HEK293 (cell line): ENCODE results near the gene HBG2.

Experiments
- CTCF ChIA-PET: fragments of 350-600 bp; formaldehyde crosslinking; extraction: SDS; loops from one replicate; lab custom pipeline; 2021; ENCODE audit warnings: antibody characterized with exemption; lab: Yijun Ruan, JAX
- POLR2A ChIA-PET: fragments of 300-600 bp; formaldehyde crosslinking; extraction: SDS; loops from one replicate; lab custom pipeline; 2020; ENCODE audit warnings: antibody characterized with exemption, inconsistent platforms; lab: Yijun Ruan, JAX
- H3K27ac ChIP-seq: fragments of 200-500 bp; sonication (Bioruptor generic); 2 replicates; pipeline ENCODE4 v1.5.1; 2014; ENCODE audit warnings: low read depth, low read length, control low read depth, inconsistent platforms; ENCODE audit errors: extremely low read depth
- H3K36me3 ChIP-seq, 2 experiments: fragments of 200-500 bp in 1 of 2; sonication (Bioruptor generic) in 1 of 2; 1 replicate in 1 of 2; 2 replicates in 1 of 2; pipeline ENCODE4 v1.5.1; 2014 to 2017; ENCODE audit warnings: inconsistent platforms in 2 of 2, low read length in 2 of 2; ENCODE audit not compliant: control insufficient read depth in 2 of 2, insufficient read depth in 1 of 2
- H3K4me1 ChIP-seq: fragments of 200-500 bp; sonication (Bioruptor generic); 2 replicates; pipeline ENCODE4 v1.5.1; 2014; ENCODE audit warnings: mild to moderate bottlenecking, low read length, inconsistent platforms; ENCODE audit not compliant: control insufficient read depth, insufficient read depth
- H3K4me3 ChIP-seq: 2 replicates; pipeline ENCODE4 v1.5.1; 2011; ENCODE audit warnings: low read depth, mild to moderate bottlenecking, control low read depth, low read length, moderate library complexity
- H3K9me3 ChIP-seq: fragments of 200-500 bp; sonication (Bioruptor generic); 2 replicates; pipeline ENCODE4 v1.5.1; 2014; ENCODE audit warnings: low read depth, low read length, inconsistent platforms; ENCODE audit not compliant: control insufficient read depth, insufficient read depth
- KLF9 ChIP-seq: fragments of 450-650 bp; formaldehyde crosslinking; IDR thresholded peaks from 2 replicates; pipeline ENCODE4 v1.5.1; 2016; ENCODE audit warnings: missing biosample characterization, missing genetic modification characterization, low read depth
- PBX3 ChIP-seq: sonication (generic); formaldehyde crosslinking; IDR thresholded peaks from 2 replicates; pipeline ENCODE4 v1.8.1; 2022; ENCODE audit warnings: mild to moderate bottlenecking, moderate library complexity, missing genetic modification reagents
- SP2 ChIP-seq: fragments of 450-650 bp; formaldehyde crosslinking; IDR thresholded peaks from 2 replicates; pipeline ENCODE4 v1.5.1; 2016; ENCODE audit warnings: missing biosample characterization, missing genetic modification characterization
- YY2 ChIP-seq: fragments of 450-650 bp; formaldehyde crosslinking; IDR thresholded peaks from 2 replicates; pipeline ENCODE4 v1.5.1; 2016; ENCODE audit warnings: missing biosample characterization, missing genetic modification characterization
- ZBTB48 ChIP-seq: fragments of 450-650 bp; formaldehyde crosslinking; IDR thresholded peaks from 2 replicates; pipeline ENCODE4 v1.5.1; 2016; ENCODE audit warnings: missing biosample characterization, missing genetic modification characterization
- ZNF184 ChIP-seq: fragments of 450-650 bp; IDR thresholded peaks from 2 replicates; pipeline ENCODE4 v1.5.1; 2018; ENCODE audit warnings: missing biosample characterization, mild to moderate bottlenecking, missing genetic modification characterization
- ZNF223 ChIP-seq: fragments of 450-650 bp; formaldehyde crosslinking; IDR thresholded peaks from 2 replicates; pipeline ENCODE4 v1.5.1; 2016; ENCODE audit warnings: missing biosample characterization, missing genetic modification characterization
- ZNF335 ChIP-seq: fragments of 450-650 bp; formaldehyde crosslinking; conservative IDR thresholded peaks from 2 replicates; pipeline ENCODE4 v1.5.1; 2016; ENCODE audit warnings: missing biosample characterization, missing genetic modification characterization
- ZNF404 ChIP-seq: fragments of 450-650 bp; formaldehyde crosslinking; IDR thresholded peaks from 2 replicates; pipeline ENCODE4 v1.5.1; 2017; ENCODE audit warnings: missing biosample characterization, missing genetic modification characterization
- ZNF510 ChIP-seq: fragments of 450-650 bp; formaldehyde crosslinking; IDR thresholded peaks from 2 replicates; pipeline ENCODE4 v1.5.1; 2018; ENCODE audit warnings: mild to moderate bottlenecking, missing genetic modification characterization, missing biosample characterization; ENCODE audit not compliant: insufficient replicate concordance
- ZNF629 ChIP-seq: fragments of 450-650 bp; formaldehyde crosslinking; IDR thresholded peaks from 2 replicates; pipeline ENCODE4 v1.5.1; 2017; ENCODE audit warnings: missing biosample characterization, missing genetic modification characterization
- ZNF658 ChIP-seq: fragments of 450-650 bp; formaldehyde crosslinking; IDR thresholded peaks from 2 replicates; pipeline ENCODE4; 2016; ENCODE audit warnings: missing biosample characterization, missing genetic modification characterization
- ZNF792 ChIP-seq: fragments of 450-650 bp; formaldehyde crosslinking; IDR thresholded peaks from 2 replicates; pipeline ENCODE4 v1.5.1; 2016; ENCODE audit warnings: missing biosample characterization, missing genetic modification characterization
- ZNF830 ChIP-seq: fragments of 450-650 bp; IDR thresholded peaks from 2 replicates; pipeline ENCODE4 v1.5.0; 2018; ENCODE audit warnings: missing biosample characterization, missing genetic modification characterization, low read depth, mild to moderate bottlenecking, moderate library complexity
- TF ChIP-seq, protein P1 (sequence below): fragments of 450-650 bp; formaldehyde crosslinking; IDR thresholded peaks from 2 replicates; pipeline ENCODE4 v1.5.1; 2016; ENCODE audit warnings: missing biosample characterization, missing genetic modification characterization, borderline replicate concordance
- TF ChIP-seq, protein P2 (sequence below): fragments of 450-650 bp; formaldehyde crosslinking; IDR thresholded peaks from 2 replicates; pipeline ENCODE4 v1.5.1; 2016; ENCODE audit warnings: missing biosample characterization, missing genetic modification characterization
- TF ChIP-seq, protein P3 (sequence below): fragments of 450-650 bp; formaldehyde crosslinking; IDR thresholded peaks from 2 replicates; pipeline ENCODE4 v1.5.1; 2016; ENCODE audit warnings: missing biosample characterization, missing genetic modification characterization

HBG2 gene

DNA sequence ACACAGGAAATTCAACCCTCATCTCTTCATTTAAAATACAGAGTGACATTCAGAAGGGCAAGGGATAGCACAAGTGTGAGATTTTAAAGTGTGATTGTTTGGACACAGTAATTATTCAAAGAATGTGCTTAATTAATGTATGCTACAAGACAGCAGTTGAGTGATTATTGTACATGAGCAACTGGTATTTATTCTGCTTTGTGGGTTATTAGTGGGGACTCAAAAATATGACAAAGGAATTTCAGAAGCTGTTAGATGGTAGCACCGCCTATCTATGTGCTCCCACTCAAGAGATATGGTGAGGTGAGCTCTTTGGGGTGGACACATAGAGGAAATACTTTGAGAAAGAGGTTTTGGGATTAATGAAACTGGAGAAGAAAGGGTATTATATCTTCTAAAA, 14.5 kb downstream of the HBG2 start (continued):
- no peak for TF ChIP-seq ZNF830 (tag by site-specific recombination)
- TF ChIP-seq SP2 (tag by site-specific recombination): no peak
- no peak for TF ChIP-seq ZNF658
- TF ChIP-seq ZNF792 (tag by site-specific recombination): no peak
- TF ChIP-seq ZNF335 (tag by site-specific recombination): no peak

GRCh38 chr11:5239046-5239445, 15.5 kb downstream of the HBG2 start:
- TF ChIP-seq, protein P1, sequence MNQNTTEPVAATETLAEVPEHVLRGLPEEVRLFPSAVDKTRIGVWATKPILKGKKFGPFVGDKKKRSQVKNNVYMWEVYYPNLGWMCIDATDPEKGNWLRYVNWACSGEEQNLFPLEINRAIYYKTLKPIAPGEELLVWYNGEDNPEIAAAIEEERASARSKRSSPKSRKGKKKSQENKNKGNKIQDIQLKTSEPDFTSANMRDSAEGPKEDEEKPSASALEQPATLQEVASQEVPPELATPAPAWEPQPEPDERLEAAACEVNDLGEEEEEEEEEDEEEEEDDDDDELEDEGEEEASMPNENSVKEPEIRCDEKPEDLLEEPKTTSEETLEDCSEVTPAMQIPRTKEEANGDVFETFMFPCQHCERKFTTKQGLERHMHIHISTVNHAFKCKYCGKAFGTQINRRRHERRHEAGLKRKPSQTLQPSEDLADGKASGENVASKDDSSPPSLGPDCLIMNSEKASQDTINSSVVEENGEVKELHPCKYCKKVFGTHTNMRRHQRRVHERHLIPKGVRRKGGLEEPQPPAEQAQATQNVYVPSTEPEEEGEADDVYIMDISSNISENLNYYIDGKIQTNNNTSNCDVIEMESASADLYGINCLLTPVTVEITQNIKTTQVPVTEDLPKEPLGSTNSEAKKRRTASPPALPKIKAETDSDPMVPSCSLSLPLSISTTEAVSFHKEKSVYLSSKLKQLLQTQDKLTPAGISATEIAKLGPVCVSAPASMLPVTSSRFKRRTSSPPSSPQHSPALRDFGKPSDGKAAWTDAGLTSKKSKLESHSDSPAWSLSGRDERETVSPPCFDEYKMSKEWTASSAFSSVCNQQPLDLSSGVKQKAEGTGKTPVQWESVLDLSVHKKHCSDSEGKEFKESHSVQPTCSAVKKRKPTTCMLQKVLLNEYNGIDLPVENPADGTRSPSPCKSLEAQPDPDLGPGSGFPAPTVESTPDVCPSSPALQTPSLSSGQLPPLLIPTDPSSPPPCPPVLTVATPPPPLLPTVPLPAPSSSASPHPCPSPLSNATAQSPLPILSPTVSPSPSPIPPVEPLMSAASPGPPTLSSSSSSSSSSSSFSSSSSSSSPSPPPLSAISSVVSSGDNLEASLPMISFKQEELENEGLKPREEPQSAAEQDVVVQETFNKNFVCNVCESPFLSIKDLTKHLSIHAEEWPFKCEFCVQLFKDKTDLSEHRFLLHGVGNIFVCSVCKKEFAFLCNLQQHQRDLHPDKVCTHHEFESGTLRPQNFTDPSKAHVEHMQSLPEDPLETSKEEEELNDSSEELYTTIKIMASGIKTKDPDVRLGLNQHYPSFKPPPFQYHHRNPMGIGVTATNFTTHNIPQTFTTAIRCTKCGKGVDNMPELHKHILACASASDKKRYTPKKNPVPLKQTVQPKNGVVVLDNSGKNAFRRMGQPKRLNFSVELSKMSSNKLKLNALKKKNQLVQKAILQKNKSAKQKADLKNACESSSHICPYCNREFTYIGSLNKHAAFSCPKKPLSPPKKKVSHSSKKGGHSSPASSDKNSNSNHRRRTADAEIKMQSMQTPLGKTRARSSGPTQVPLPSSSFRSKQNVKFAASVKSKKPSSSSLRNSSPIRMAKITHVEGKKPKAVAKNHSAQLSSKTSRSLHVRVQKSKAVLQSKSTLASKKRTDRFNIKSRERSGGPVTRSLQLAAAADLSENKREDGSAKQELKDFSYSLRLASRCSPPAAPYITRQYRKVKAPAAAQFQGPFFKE (tag by site-specific recombination): no peak
- TF ChIP-seq ZNF184 (tag by site-specific recombination) (no peak), ZBTB48 (tag by site-specific recombination) (no peak), KLF9 (tag by site-specific recombination) (no peak), ZNF792 (tag by site-specific recombination) (no peak), ZNF223 (tag by site-specific recombination) (no peak), ZNF629 (tag by site-specific recombination) (no peak), PBX3 (CRISPR knock-in tag) (no peak), ZNF404 (tag by site-specific recombination) (no peak), ZNF510 (no peak), ZNF658 (no peak), YY2 (tag by site-specific recombination) (no peak)
- TF ChIP-seq, protein P2, sequence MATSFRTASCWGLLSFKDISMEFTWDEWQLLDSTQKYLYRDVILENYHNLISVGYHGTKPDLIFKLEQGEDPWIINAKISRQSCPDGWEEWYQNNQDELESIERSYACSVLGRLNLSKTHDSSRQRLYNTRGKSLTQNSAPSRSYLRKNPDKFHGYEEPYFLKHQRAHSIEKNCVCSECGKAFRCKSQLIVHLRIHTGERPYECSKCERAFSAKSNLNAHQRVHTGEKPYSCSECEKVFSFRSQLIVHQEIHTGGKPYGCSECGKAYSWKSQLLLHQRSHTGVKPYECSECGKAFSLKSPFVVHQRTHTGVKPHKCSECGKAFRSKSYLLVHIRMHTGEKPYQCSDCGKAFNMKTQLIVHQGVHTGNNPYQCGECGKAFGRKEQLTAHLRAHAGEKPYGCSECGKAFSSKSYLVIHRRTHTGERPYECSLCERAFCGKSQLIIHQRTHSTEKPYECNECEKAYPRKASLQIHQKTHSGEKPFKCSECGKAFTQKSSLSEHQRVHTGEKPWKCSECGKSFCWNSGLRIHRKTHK (tag by site-specific recombination): no peak
- TF ChIP-seq, protein P3, sequence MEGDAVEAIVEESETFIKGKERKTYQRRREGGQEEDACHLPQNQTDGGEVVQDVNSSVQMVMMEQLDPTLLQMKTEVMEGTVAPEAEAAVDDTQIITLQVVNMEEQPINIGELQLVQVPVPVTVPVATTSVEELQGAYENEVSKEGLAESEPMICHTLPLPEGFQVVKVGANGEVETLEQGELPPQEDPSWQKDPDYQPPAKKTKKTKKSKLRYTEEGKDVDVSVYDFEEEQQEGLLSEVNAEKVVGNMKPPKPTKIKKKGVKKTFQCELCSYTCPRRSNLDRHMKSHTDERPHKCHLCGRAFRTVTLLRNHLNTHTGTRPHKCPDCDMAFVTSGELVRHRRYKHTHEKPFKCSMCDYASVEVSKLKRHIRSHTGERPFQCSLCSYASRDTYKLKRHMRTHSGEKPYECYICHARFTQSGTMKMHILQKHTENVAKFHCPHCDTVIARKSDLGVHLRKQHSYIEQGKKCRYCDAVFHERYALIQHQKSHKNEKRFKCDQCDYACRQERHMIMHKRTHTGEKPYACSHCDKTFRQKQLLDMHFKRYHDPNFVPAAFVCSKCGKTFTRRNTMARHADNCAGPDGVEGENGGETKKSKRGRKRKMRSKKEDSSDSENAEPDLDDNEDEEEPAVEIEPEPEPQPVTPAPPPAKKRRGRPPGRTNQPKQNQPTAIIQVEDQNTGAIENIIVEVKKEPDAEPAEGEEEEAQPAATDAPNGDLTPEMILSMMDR (tag by site-specific recombination): no peak
- TF ChIP-seq, all 188 proteins: peak for 0
- ChIA-PET CTCF (no interaction called here), POLR2A (no interaction called here)
- H3K4me3 ChIP-seq: no peak overlapping the region
- no peaks in the 10 kb centered on the region for H3K9me3 ChIP-seq
- H3K36me3 ChIP-seq: no peaks in the 10 kb centered on the region
- no peaks in the 10 kb centered on the region for H3K4me1 ChIP-seq
- H3K27ac ChIP-seq: no peak overlapping the region
